Activated T-helper 2 cell treated with anti-CD3 and anti-CD28 coated beads, Interferon-gamma antibody, Interleukin-2, Interleukin-4, amounts not matched to agents 10 μg/mL and 5 μg/mL and 100 μg/mL, durations not matched to agents 14 hours and 24 hours and 36 hours (primary cell): ENCODE data around the gene CAGE1. TPM values are rescaled to one million over a fixed set of nuclear protein-coding genes. Genes with fewer than 3 reads are reported as not detected.
"Not testable (repeated sequence)": the region's sequence is repeated elsewhere in the genome, so short reads cannot be mapped to it uniquely, and the experiment has no call there.

Experiments used
- DNase-seq: peaks from one replicate; pipeline ENCODE4 v3.0.0; 2021; ENCODE audit warnings: low spot score
- H3K27ac Mint-ChIP-seq: one replicate; pipeline ENCODE4 v1.8.0; 2021; ENCODE audit warnings: mixed read lengths
- H3K27me3 Mint-ChIP-seq: one replicate; pipeline ENCODE4 v1.8.0; 2021; ENCODE audit warnings: low read depth, mixed read lengths
- H3K36me3 Mint-ChIP-seq: one replicate; pipeline ENCODE4 v1.8.0; 2021; ENCODE audit warnings: low read depth, mixed read lengths
- H3K4me1 Mint-ChIP-seq: one replicate; pipeline ENCODE4 v1.8.0; 2021; ENCODE audit warnings: low read depth, mixed read lengths
- H3K4me3 Mint-ChIP-seq: one replicate; pipeline ENCODE4 v1.8.0; 2021; ENCODE audit warnings: low read depth, mild to moderate bottlenecking, moderate library complexity, mixed read lengths
- H3K9me3 Mint-ChIP-seq: one replicate; pipeline ENCODE4 v1.8.0; 2021; ENCODE audit warnings: mixed read lengths
- intact Hi-C: fragments of 100-400 bp; cut with micrococcal nuclease; formaldehyde crosslinking; loops from one replicate; pipeline ENCODE4 v1.15.1; 2023
- total RNA-seq: library from RNA; stranded (reverse); gene quantifications from 2 replicates; pipeline ENCODE4 v1.2.3, GENCODE V29; 2022

CAGE1 gene
- total RNA-seq, 1 donor from 2014 or later = 0.16 TPM

- no peak overlapping the region for H3K27ac Mint-ChIP-seq
- H3K36me3 Mint-ChIP-seq = peaks cover 85% of the 10 kb centered on the region
- no peaks in the 10 kb centered on the region for H3K4me1 Mint-ChIP-seq
- H3K9me3 Mint-ChIP-seq = no peaks in the 10 kb centered on the region
- no peaks in the 10 kb centered on the region for H3K27me3 Mint-ChIP-seq
- DNase-seq = no peak
- intact Hi-C loops = no loop called here
- no peak overlapping the region for H3K4me3 Mint-ChIP-seq
Observed at GRCh38 chr6:7401075-7401474, 11.5 kb upstream of the CAGE1 start.

- intact Hi-C loops = loop anchor here (10.0 kb wide), 1 partner anchor 738 kb away; no protein-coding TSS in a partner anchor
- Mint-ChIP-seq H3K4me1 (peaks cover 27% of the 10 kb centered on the region), H3K36me3 (peaks cover 62% of the 10 kb centered on the region), H3K27ac (no peak overlapping the region), H3K27me3 (no peaks in the 10 kb centered on the region), H3K9me3 (no peaks in the 10 kb centered on the region), H3K4me3 (no peak overlapping the region)
- DNase-seq = no peak
Observed at GRCh38 chr6:7392402-7392801, 2.9 kb upstream of the CAGE1 start.

- no peaks in the 10 kb centered on the region for H3K9me3 Mint-ChIP-seq
- no peak overlapping the region for H3K27ac Mint-ChIP-seq
- intact Hi-C loops = loop anchor here (10.0 kb wide), 1 partner anchor 736 kb away; no protein-coding TSS in a partner anchor
- no peak for DNase-seq
- no peaks in the 10 kb centered on the region for H3K27me3 Mint-ChIP-seq
- H3K36me3 Mint-ChIP-seq = peaks cover 52% of the 10 kb centered on the region
- peak overlapping the region; percentile 92 for H3K4me3 Mint-ChIP-seq
- H3K4me1 Mint-ChIP-seq = peaks cover 27% of the 10 kb centered on the region
Observed at GRCh38 chr6:7391151-7391550, 1.6 kb upstream of the CAGE1 start.

- H3K4me3 Mint-ChIP-seq = peak overlapping the region; percentile 92
- no peak for DNase-seq
- peak overlapping the region; percentile 99 for H3K27ac Mint-ChIP-seq
- H3K9me3 Mint-ChIP-seq = no peaks in the 10 kb centered on the region
- intact Hi-C loops = loop anchor here (10.0 kb wide), 1 partner anchor 736 kb away; no protein-coding TSS in a partner anchor
- peaks cover 27% of the 10 kb centered on the region for H3K4me1 Mint-ChIP-seq
- H3K27me3 Mint-ChIP-seq = no peaks in the 10 kb centered on the region
- H3K36me3 Mint-ChIP-seq = peaks cover 45% of the 10 kb centered on the region
Observed at GRCh38 chr6:7390226-7390878, 810 bp upstream of the CAGE1 start.

- no peaks in the 10 kb centered on the region for H3K9me3 Mint-ChIP-seq
- peak overlapping the region; percentile 92 for H3K4me3 Mint-ChIP-seq
- intact Hi-C loops = loop anchor here (1.0 to 5.0 kb wide), 4 partner anchors 76 to 673 kb away; partner anchors contain the start of genes BLOC1S5, SNRNP48 and SSR1
- peaks cover 34% of the 10 kb centered on the region for H3K36me3 Mint-ChIP-seq
- peak overlapping the region; percentile 99 for H3K27ac Mint-ChIP-seq
- H3K27me3 Mint-ChIP-seq = no peaks in the 10 kb centered on the region
- H3K4me1 Mint-ChIP-seq = peaks cover 27% of the 10 kb centered on the region
- no peak for DNase-seq
Observed at GRCh38 chr6:7389162-7389450, 436 bp downstream of the CAGE1 start.

- Mint-ChIP-seq H3K4me1 (no peaks in the 10 kb centered on the region), H3K27ac (no peak overlapping the region), H3K9me3 (no peaks in the 10 kb centered on the region), H3K27me3 (peaks cover 24% of the 10 kb centered on the region), H3K4me3 (no peak overlapping the region), H3K36me3 (no peaks in the 10 kb centered on the region)
- no peak for DNase-seq
- intact Hi-C loops = no loop called here
Observed at GRCh38 chr6:7381092-7381491, 8.4 kb downstream of the CAGE1 start.

GRCh38 chr6:7378740-7379139 lies 10.8 kb downstream of the CAGE1 start:
- Mint-ChIP-seq H3K4me1 (no peaks in the 10 kb centered on the region), H3K4me3 (no peak overlapping the region), H3K27ac (no peak overlapping the region), H3K27me3 (peaks cover 28% of the 10 kb centered on the region), H3K36me3 (no peaks in the 10 kb centered on the region), H3K9me3 (no peaks in the 10 kb centered on the region)
- intact Hi-C loops = no loop called here
- no peak for DNase-seq

GRCh38 chr6:7377961-7378360 lies 11.6 kb downstream of the CAGE1 start:
- H3K36me3 Mint-ChIP-seq = no peaks in the 10 kb centered on the region
- H3K4me3 Mint-ChIP-seq = no peak overlapping the region
- H3K27ac Mint-ChIP-seq = no peak overlapping the region
- H3K27me3 Mint-ChIP-seq = peaks cover 36% of the 10 kb centered on the region
- H3K9me3 Mint-ChIP-seq = no peaks in the 10 kb centered on the region
- no peak for DNase-seq
- intact Hi-C loops = no loop called here
- no peaks in the 10 kb centered on the region for H3K4me1 Mint-ChIP-seq

GRCh38 chr6:7373739-7374138 lies 15.8 kb downstream of the CAGE1 start:
- Mint-ChIP-seq H3K4me1 (no peaks in the 10 kb centered on the region), H3K4me3 (no peak overlapping the region), H3K9me3 (no peaks in the 10 kb centered on the region), H3K27ac (no peak overlapping the region), H3K27me3 (peaks cover 28% of the 10 kb centered on the region), H3K36me3 (no peaks in the 10 kb centered on the region)
- intact Hi-C loops = no loop called here
- DNase-seq = no peak

- DNase-seq = no peak
- no peak overlapping the region for H3K4me3 Mint-ChIP-seq
- no peaks in the 10 kb centered on the region for H3K4me1 Mint-ChIP-seq
- H3K27ac Mint-ChIP-seq = no peak overlapping the region
- peaks cover 15% of the 10 kb centered on the region for H3K27me3 Mint-ChIP-seq
- no peaks in the 10 kb centered on the region for H3K9me3 Mint-ChIP-seq
- H3K36me3 Mint-ChIP-seq = no peaks in the 10 kb centered on the region
- intact Hi-C loops = no loop called here
Observed at GRCh38 chr6:7367408-7367807, 22.1 kb downstream of the CAGE1 start.

- H3K4me3 Mint-ChIP-seq, DNase-seq, H3K4me1 Mint-ChIP-seq, intact Hi-C loops, H3K9me3 Mint-ChIP-seq, H3K27ac Mint-ChIP-seq, H3K36me3 Mint-ChIP-seq: not testable (repeated sequence)
- peaks cover 53% of the 10 kb centered on the region for H3K27me3 Mint-ChIP-seq
Observed at GRCh38 chr6:7351916-7352315, 37.6 kb downstream of the CAGE1 start.

- H3K36me3 Mint-ChIP-seq, H3K4me1 Mint-ChIP-seq, H3K4me3 Mint-ChIP-seq, H3K27ac Mint-ChIP-seq, DNase-seq, intact Hi-C loops, H3K9me3 Mint-ChIP-seq: not testable (repeated sequence)
- peaks cover 49% of the 10 kb centered on the region for H3K27me3 Mint-ChIP-seq
Observed at GRCh38 chr6:7350591-7350990, 39.0 kb downstream of the CAGE1 start.

- H3K36me3 Mint-ChIP-seq, intact Hi-C loops, H3K27ac Mint-ChIP-seq, H3K4me1 Mint-ChIP-seq, DNase-seq, H3K4me3 Mint-ChIP-seq, H3K9me3 Mint-ChIP-seq: not testable (repeated sequence)
- H3K27me3 Mint-ChIP-seq = peaks cover 35% of the 10 kb centered on the region
Observed at GRCh38 chr6:7347551-7347997, 42.0 kb downstream of the CAGE1 start.
